Upper lobe of right lung (tissue), 1 donor: Measurements from ENCODE around the gene INPP5A. TPM values are rescaled to one million over a fixed set of nuclear protein-coding genes. Genes with fewer than 3 reads are reported as not detected.

Experiments used
- ATAC-seq: fragments of 200-7000 bp; cut with Tn5 transposase; one replicate; pipeline ENCODE4 v1.9.1; 2020; ENCODE audit warnings: mild to moderate bottlenecking, moderate library complexity
- DNase-seq: peaks from one replicate; pipeline ENCODE4 v3.0.0-alpha.2; 2020
- H3K27ac ChIP-seq: fragments of 200-600 bp; one replicate; pipeline ENCODE4 v1.8.0; 2022
- H3K27me3 ChIP-seq: fragments of 200-600 bp; one replicate; pipeline ENCODE4 v1.8.0; 2022; ENCODE audit warnings: mild to moderate bottlenecking
- H3K36me3 ChIP-seq: fragments of 200-600 bp; one replicate; pipeline ENCODE4 v1.8.0; 2022
- H3K4me1 ChIP-seq: fragments of 200-600 bp; one replicate; pipeline ENCODE4 v1.8.0; 2022
- H3K4me3 ChIP-seq: fragments of 200-600 bp; one replicate; pipeline ENCODE4 v1.8.0; 2022; ENCODE audit warnings: mild to moderate bottlenecking
- H3K9me3 ChIP-seq: fragments of 200-600 bp; one replicate; pipeline ENCODE4 v1.8.0; 2022
- intact Hi-C: fragments of 100-400 bp; cut with DNase I; formaldehyde crosslinking; loops from one replicate; pipeline ENCODE4 v1.11.0; 2022
- total RNA-seq: library from RNA; stranded (reverse); fragmentation: NEBNext Ultra II Directional; extraction: Animal tissue kit (Norgen Biotek cat#: 25700); gene quantifications from one replicate; pipeline ENCODE4 v1.2.1, GENCODE V29; 2021
- TF ChIP-seq, protein P1 (sequence below): fragments of 200-600 bp; IDR thresholded peaks from one replicate; pipeline ENCODE4 v1.8.0; 2022; ENCODE audit warnings: antibody characterized with exemption
- donor health status: DM: no; HTN: yes; CAD: no; lungs with severe emphysema.

INPP5A gene
- total RNA-seq, 1 donor from 2014 or later: 38.3 TPM

GRCh38 chr10:132510174-132510611 lies 27.4 kb upstream of the INPP5A start:
- no peaks in the 10 kb centered on the region for H3K9me3 ChIP-seq
- no peak overlapping the region for H3K27ac ChIP-seq
- no peaks in the 10 kb centered on the region for H3K36me3 ChIP-seq
- DNase-seq (no peak), ATAC-seq (no peak)
- H3K27me3 ChIP-seq: no peaks in the 10 kb centered on the region
- peaks cover 4% of the 10 kb centered on the region for H3K4me1 ChIP-seq
- H3K4me3 ChIP-seq: no peak overlapping the region
- intact Hi-C loops: no loop called here
- TF ChIP-seq, protein P1, sequence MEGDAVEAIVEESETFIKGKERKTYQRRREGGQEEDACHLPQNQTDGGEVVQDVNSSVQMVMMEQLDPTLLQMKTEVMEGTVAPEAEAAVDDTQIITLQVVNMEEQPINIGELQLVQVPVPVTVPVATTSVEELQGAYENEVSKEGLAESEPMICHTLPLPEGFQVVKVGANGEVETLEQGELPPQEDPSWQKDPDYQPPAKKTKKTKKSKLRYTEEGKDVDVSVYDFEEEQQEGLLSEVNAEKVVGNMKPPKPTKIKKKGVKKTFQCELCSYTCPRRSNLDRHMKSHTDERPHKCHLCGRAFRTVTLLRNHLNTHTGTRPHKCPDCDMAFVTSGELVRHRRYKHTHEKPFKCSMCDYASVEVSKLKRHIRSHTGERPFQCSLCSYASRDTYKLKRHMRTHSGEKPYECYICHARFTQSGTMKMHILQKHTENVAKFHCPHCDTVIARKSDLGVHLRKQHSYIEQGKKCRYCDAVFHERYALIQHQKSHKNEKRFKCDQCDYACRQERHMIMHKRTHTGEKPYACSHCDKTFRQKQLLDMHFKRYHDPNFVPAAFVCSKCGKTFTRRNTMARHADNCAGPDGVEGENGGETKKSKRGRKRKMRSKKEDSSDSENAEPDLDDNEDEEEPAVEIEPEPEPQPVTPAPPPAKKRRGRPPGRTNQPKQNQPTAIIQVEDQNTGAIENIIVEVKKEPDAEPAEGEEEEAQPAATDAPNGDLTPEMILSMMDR: no peak

GRCh38 chr10:132511121-132512051 lies 26.2 kb upstream of the INPP5A start:
- no peaks in the 10 kb centered on the region for H3K36me3 ChIP-seq
- no peak overlapping the region for H3K27ac ChIP-seq
- no peak overlapping the region for H3K4me3 ChIP-seq
- intact Hi-C loops: no loop called here
- ATAC-seq (no peak), DNase-seq (no peak)
- H3K9me3 ChIP-seq: no peaks in the 10 kb centered on the region
- TF ChIP-seq, protein P1: no peak
- no peaks in the 10 kb centered on the region for H3K27me3 ChIP-seq
- peaks cover 16% of the 10 kb centered on the region for H3K4me1 ChIP-seq

GRCh38 chr10:132512052-132512442 lies 25.5 kb upstream of the INPP5A start:
- no peak for DNase-seq
- intact Hi-C loops: no loop called here
- Histone ChIP-seq H3K4me1 (peaks cover 23% of the 10 kb centered on the region), H3K9me3 (no peaks in the 10 kb centered on the region), H3K27me3 (no peaks in the 10 kb centered on the region), H3K36me3 (no peaks in the 10 kb centered on the region), H3K27ac (no peak overlapping the region), H3K4me3 (no peak overlapping the region)
- TF ChIP-seq, protein P1: no peak
- ATAC-seq: no peak

- no peak for DNase-seq
- intact Hi-C loops: no loop called here
- Histone ChIP-seq H3K27ac (no peak overlapping the region), H3K4me3 (no peak overlapping the region), H3K9me3 (no peaks in the 10 kb centered on the region), H3K36me3 (no peaks in the 10 kb centered on the region), H3K27me3 (no peaks in the 10 kb centered on the region), H3K4me1 (peaks cover 30% of the 10 kb centered on the region)
- ATAC-seq: no peak
- TF ChIP-seq, protein P1: no peak
These were observed 24.8 kb upstream of the INPP5A start for GRCh38 chr10:132512693-132513345.

- no peak for DNase-seq
- no peaks in the 10 kb centered on the region for H3K36me3 ChIP-seq
- intact Hi-C loops: no loop called here
- H3K4me3 ChIP-seq: no peak overlapping the region
- ATAC-seq: no peak
- no peaks in the 10 kb centered on the region for H3K9me3 ChIP-seq
- H3K27me3 ChIP-seq: no peaks in the 10 kb centered on the region
- TF ChIP-seq, protein P1: no peak
- H3K27ac ChIP-seq: no peak overlapping the region
- peaks cover 51% of the 10 kb centered on the region for H3K4me1 ChIP-seq
These were observed 22.6 kb upstream of the INPP5A start for GRCh38 chr10:132514821-132515520.
